Left colon (tissue), 2 donors: ENCODE data around the gene CYYR1. TPM values are rescaled to one million over a fixed set of nuclear protein-coding genes. Genes with fewer than 3 reads are reported as not detected.
"Not testable (repeated sequence)": the region's sequence is repeated elsewhere in the genome, so short reads cannot be mapped to it uniquely, and the experiment has no call there.

ENCODE experiments used
- ATAC-seq: fragments of 200-7000 bp; cut with Tn5 transposase; one replicate; pipeline ENCODE4 v1.9.1; 2020; ENCODE audit warnings: mild to moderate bottlenecking, moderate library complexity
- DNase-seq, 2 donors: peaks; one replicate each; pipeline ENCODE4 v3.0.0-alpha.2; 2020
- intact Hi-C, 2 donors: fragments of 100-400 bp; cut with DNase I in 1 of 2; cut with micrococcal nuclease in 1 of 2; formaldehyde crosslinking; loops; one replicate each; pipeline versions ENCODE4 v1.11.2 to v1.14.0; 2022; cut with DNase I, micrococcal nuclease
- total RNA-seq, 2 donors: library from RNA; stranded (reverse); fragmentation: NEBNext Ultra II Directional; extraction: Animal tissue kit (Norgen Biotek cat#: 25700); gene quantifications; one replicate each; pipeline ENCODE4 v1.2.1, GENCODE V29; 2021
- donor health status: DM: no; HTN: no; CAD: no.
- donor health status: DM: yes; HTN: yes; CAD: no.

Gene CYYR1
- total RNA-seq, 2 donors from 2014 or later: 3.0 to 4.4 TPM

DNA sequence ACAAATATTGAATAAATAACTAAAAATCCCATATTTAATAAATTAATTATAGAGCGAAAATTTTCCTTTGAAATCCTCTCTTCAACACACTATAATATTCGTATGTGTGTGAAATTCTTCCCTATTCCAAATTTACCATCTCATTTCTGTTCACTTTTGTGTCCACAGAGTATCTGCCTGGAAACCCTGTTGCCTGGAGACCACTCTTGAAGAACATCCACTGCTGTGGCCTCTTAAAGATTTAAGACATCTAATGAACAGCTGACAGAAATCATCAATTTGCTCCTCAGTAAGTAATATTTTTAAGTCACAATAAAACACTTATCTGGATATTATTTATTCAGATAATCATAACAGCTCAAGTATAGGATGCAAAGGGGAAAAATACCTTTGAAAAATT, 69.7 kb downstream of the CYYR1 start:
- ATAC-seq (no peak), DNase-seq (no peak)
- intact Hi-C loops: no loop called here

DNA sequence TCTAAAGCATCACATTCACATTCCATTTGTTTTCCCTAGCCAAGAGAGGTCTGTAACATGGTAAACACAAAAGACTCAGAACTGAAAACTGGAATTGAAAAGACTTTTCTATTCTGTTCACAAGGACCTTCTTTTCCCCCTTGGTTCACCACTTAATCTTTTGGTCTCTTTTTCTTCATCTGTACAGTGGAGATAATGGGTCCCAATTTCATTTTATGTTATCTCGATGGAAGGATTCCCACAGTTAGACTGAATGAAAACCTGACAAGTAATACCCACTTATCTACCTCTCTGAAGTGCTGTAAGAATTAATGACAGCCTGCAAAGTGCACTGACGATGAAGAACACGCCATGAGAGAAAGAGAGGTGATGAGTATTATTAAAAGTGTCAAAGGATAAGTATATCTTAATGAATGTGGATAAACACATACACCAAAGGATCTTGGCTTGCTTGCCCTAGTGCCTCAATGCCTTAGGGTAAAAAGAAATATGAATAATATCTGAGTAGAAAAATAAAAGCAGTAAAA, 71.5 kb downstream of the CYYR1 start:
- intact Hi-C loops: no loop called here
- ATAC-seq (no peak), DNase-seq (no peak)

DNA sequence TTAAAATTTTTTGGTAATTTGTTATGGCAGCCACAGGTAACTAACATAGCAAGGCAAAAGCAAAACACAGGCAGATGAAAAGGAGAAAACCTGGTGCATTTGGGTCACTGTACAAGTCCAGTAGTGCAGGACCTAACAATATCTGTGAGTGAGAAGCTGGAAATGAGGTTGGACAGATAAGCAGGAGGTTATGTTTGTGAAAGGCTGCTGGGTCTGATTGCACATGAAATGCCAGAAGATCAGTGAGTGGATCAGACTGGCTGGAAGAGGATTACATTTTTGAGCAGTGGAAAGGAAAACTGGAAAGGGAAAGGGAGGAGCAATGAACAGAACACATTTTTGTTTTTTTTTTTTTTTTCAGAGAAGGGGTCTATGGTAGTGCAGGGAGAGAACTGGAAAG, 73.6 kb downstream of the CYYR1 start:
- intact Hi-C loops: no loop called here
- no peak for DNase-seq
- no peak for ATAC-seq

DNA sequence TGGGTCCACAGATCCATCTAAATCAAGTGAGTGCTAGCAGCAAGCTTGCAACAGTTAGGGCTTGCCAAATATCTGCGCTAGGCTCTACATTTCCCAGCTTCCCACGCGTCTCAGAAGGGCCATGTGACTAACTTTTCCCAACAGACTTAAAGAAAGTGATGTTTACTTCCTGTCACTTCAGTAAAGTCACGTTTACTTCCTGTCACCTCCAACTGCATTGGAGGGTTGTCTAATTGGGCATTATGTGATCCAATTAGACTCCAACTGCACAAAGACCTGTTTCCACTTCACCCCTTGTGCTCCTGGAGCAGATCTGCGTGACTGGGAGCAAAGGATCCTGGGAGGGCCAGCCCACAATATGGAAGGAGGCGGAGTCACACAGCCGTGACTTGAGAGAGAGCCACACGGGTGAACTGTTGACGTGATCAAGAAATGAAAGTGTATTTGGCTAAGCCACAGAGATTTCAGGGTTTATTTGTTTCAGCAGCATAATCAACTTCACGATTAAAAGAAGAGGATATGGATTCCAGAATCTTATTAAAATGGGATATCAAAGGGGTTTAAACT, 77.7 kb downstream of the CYYR1 start:
- intact Hi-C loops: no loop called here
- DNase-seq: no peak
- ATAC-seq: no peak

DNA sequence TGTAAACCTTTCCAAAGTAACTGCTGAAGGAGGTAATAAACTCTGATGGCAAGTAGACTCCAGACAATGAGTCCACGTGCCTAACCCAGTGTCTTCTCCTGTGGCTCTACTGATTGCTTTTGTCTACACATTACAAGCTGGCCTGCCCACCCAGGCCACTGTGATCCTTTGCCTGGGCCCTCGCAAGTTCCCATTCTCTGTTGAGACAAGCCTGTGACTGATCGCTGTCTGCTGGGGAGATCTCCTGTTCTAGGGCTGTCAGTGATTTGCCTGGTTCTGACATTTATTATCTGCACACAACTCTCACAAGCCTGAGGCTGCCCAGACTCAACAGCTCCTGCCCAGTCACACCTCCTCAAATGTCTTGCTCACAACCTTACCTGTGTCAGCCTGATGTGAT, 81.4 kb downstream of the CYYR1 start:
- DNase-seq (no peak), ATAC-seq (no peak)
- intact Hi-C loops: no loop called here

DNA sequence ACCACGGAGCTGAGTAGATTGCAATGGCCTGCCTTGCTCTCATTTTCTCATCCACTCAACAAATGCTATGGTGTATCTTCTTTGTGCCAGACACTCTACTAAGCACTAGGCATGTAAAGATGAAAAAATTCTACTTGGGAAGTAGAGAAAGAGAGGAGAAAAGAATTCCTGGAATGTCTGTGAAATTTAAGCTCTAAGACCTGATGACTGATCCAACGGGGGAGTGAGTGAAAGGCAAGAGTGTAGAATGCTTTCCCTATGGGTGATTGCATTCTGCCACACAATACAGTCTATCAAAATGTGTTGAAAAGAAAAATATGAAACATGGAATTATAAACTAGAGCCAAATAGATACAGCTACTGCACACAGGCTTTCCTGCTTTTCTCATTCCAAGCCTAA, 82.3 kb downstream of the CYYR1 start:
- intact Hi-C loops: no loop called here
- ATAC-seq (no peak), DNase-seq (no peak)

DNA sequence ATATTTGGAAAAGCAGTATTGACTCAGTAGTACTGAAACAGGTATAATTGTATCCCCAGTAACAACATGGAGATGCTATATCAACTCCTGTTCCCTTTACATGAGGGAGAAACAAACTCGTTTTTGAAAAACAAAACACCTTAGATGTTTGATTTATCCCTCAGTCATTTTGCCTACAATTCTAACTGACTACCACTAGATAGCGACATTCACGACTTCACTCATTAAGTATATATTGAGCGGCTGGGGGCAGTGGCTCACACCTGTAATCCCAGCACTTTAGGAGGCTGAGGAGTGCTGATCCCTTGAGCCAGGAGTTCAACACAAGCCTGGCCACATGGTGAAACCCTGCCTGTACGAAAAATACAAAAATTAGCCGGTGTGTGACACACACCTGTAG, 83.3 kb downstream of the CYYR1 start:
- no peak for DNase-seq
- intact Hi-C loops: no loop called here
- no peak for ATAC-seq

DNA sequence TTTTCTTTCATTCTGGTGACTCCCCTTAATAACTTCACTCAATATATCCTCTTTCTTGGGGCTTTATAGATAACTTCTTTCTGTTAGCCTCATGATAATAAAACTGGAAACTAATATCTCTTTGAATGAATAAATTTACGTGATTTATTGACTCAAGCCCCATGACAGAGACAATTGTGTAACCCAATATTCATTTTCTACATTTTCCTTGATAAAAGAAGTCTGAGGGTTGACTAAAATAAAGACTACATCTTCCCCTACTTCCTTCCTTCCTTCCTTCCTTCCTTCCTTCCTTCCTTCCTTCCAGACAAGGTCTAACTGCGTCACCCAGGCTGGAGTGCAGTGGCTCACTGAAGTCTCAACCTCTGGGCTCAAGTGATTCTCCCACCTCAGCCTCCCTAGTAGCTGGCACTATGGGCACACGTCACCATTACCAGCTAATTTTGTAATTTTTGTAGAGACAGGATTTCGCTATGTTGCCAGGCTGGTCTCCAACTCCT, 85.1 kb downstream of the CYYR1 start:
- DNase-seq: no peak
- intact Hi-C loops: no loop called here
- no peak for ATAC-seq

DNA sequence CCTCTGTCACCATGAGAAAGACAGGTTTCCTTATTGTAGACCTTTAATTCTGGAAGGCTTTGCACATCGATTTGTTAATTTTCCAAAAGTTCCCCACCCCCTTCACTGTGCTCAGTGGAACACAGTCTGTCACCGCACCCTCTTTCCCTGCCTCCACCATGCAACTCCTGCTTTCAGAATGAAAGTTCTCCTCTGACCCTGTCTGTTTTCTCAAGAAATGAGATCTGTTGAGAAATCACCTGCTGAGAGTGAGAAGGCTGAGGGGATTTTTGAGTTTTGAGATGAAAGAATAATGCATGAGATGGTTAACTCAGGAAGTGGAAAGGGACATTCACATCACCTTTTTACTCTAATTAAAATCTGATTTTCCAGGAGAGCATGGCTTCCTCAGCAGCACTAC, 99.6 kb downstream of the CYYR1 start:
- DNase-seq: no peak
- no peak for ATAC-seq
- intact Hi-C loops: no loop called here

DNA sequence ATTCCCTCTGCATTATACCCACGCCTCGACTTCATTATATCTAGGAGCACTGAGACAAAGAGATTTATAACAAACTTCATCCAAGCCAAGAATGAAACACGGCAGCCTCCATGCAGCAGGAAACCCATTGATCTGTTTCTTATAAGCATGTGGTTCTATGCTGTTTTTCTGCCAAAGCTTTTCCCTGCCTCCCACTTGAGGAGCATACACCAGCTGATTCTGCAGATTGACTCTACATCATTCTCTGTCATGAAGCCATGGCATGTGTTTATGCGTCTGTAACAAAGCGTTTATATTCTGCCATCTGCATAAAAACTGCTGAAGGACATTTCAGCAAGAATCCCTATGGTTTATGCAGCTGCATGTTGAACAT, 102.0 kb downstream of the CYYR1 start:
- DNase-seq (no peak), ATAC-seq (no peak)
- intact Hi-C loops: no loop called here

DNA sequence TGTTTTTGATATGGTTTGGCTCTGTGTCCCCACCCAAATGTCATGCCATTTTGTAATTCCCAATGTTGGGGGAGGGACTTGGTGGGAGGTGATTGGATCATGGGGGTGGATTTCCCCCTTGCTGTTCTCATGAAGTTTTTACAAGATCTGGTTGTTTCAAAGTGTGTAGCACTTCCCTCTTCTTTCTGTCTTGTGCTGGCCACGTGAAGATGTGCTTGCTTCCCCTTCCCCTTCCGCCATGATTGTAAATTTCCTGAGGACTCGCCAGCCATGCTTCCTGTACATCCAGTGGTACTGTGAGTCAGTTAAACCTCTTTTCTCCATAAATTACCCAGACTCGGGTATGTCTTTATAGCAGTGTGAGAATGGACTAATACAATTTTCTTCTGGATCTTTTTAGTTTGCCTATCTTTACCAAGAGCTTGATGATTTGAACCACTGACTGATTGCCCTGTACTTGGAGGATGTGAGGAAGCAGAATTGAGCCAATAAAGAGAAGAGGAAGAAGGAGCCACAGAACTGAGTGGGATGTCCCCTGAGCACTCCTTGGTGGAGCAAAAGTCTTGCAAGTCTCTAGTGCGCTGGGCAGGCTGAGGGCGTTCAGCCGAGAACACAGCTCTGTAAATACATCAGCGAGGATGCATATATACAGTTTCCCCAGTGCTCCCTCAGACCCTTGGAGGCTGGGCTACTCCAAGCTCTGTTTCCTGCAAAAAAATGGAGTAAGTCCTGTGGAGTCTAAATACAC, 102.6 kb downstream of the CYYR1 start:
- no peak for DNase-seq
- ATAC-seq: no peak
- intact Hi-C loops: no loop called here

DNA sequence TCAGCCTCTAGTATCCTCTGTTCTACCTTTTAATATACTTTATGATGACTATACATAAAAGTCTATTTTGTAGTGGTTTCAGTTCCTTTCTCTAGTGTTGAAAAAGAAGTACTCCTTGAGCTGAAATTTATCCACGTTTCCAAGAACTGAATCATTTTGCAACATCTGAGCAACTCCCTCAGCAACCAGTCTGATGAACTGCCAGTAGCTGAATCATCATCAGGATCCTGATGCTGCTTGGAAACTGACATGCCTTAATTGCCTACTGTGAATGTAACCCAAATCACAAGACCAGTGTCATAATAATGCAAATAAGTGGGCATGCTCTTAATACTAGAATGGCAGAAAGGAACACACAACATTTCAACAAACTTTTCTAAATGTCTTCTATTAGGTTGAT, 103.3 kb downstream of the CYYR1 start:
- intact Hi-C loops: no loop called here
- ATAC-seq (no peak), DNase-seq (no peak)

DNA sequence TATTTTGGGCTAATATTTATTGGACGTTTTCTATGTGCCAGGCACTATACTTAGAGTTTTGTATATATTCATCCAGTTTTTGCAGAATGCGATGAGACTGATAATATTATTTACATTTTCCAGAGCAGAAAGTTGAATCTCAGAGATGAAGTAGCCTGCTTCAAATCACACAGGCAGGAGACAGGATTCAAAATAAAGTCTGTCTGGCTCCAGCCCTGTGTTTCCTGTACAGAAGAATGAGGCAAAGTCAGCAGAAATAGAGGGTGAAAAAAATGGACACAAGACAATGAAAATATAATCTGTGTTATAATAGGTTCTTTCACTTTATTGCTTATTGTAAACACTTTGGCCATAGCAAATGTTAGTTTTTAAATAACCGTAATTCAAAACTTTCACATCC, 107.2 kb downstream of the CYYR1 start:
- ATAC-seq (no peak), DNase-seq (no peak)
- intact Hi-C loops: no loop called here

DNA sequence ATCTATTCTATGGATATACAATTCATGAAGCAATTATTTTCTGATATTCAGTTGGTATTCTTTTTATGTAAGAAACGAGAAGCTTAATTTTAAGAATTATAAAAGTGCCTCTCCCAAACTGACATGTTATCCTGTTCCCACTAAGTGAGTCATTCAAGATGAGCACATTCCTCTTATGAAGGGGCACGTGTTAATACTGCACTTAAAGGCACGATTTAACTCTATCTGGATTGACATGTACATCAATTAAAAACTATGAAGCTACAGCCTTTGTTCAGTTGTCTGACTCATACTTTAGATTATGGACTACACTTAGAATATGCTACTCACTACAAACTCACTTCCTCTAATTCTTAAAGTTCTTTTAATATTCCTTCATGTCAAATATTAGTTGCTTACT, 111.6 kb downstream of the CYYR1 start:
- intact Hi-C loops: no loop called here
- no peak for ATAC-seq
- no peak for DNase-seq

DNA sequence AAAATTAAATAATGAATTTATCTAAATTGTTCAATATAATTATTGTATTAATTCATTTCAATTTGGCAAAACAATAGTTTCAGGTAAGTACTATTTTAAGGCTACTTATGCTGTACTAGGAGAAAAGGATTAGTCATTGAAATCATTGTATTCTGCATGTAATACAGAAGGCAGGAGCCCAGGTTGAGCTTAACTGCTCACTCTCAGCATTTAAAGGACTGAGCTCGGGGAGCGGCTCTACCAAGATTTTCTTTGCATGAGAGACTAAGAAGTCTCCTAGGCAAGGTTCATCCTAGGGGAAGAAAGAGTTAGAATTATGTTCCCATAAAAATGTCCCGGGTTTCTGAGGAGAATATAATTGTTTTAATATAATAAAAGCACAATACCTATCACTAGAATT, 112.5 kb downstream of the CYYR1 start:
- intact Hi-C loops: no loop called here
- ATAC-seq: no peak

DNA sequence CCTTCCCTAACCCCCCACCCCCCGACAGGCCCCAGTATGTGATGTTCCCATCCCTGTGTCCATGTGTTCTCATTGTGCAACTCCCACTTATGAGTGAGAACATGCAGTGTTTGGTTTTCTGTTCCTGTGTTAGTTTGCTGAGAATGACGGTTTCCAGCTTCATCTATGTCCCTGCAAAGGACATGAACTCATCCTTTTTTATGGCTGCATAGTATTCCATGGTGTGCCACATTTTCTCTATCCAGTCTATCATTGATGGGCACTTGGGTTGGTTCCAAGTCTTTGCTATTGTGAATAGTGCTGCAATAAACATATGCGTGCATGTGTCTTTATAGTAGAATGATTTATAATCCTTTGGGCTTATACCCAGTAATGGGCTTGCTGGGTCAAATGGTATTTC, 114.2 kb downstream of the CYYR1 start:
- ATAC-seq, intact Hi-C loops, DNase-seq: not testable (repeated sequence)

More for the DNA sequence above, 112.5 kb downstream of the CYYR1 start:
- DNase-seq: no peak

DNA sequence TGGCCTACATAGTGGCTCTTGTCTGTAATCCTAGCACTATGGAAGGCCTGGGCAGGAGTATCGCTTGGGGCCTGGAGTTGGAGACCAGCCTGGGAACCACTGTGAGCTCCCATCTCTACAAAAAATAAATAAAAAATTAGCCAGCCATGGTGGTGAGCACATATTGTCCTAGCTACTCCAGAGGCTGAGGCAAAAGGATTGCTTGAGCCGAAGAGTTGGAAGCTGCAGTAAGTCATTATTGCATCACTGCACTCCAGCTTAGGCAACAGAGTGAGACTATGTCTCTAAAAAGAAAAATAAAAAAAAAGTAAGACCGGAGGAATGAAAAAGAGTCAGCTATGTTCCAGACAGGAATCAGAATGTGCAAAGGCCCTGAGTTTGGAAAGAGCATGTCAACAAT, 115.3 kb downstream of the CYYR1 start:
- ATAC-seq: no peak
- DNase-seq: no peak
- intact Hi-C loops: no loop called here

DNA sequence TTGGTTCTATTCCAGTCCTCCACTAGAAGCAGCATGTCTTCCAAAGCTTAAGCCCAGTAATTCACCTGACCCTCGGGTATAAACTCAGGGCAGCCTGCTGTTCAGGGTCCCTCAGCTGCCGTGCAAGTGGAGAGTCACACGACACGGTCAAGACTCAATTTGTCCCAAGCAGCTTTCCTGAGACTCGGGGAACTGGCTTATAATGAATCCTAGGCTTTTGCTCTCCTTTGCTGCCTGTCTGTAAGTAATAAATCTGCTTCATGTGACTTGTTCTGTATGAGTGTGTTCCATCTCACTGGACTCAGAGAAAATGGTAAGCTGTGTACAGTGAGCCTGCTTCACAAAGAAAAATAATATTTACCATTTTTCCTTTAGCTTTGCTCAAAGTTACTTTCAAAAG, 119.8 kb downstream of the CYYR1 start:
- intact Hi-C loops: no loop called here
- DNase-seq (no peak), ATAC-seq (no peak)

DNA sequence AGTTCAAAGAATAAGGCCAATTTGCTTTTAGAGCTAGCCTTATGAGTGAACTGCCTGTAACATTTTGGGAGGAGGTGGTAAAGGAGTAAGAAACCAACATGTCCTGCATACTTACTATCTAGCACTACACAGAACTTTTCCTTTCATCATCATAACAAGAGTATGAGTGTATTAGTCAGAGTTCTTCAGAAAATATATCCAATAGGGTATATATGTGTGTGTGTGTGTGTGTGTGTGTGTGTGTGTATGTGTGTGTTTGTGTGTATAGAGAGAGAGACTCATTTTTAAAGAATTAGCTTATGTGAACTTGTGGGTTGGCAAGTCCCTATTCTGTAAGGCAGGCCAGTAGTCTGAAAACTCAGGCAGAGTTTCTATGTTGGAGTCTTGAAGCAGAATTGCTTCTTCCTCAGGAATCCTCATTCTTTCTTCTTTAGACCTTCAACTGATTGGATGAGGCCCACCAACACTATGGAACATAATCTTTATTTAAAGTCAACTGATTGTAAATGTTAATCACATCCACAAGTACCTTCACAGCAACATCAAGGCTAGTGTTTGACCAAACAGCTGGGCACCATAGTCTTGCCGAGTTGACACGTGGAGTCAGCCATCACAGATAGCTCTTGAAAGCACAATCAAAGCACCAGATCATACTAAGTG, 121.9 kb downstream of the CYYR1 start:
- no peak for DNase-seq
- intact Hi-C loops: no loop called here
- ATAC-seq: no peak

DNA sequence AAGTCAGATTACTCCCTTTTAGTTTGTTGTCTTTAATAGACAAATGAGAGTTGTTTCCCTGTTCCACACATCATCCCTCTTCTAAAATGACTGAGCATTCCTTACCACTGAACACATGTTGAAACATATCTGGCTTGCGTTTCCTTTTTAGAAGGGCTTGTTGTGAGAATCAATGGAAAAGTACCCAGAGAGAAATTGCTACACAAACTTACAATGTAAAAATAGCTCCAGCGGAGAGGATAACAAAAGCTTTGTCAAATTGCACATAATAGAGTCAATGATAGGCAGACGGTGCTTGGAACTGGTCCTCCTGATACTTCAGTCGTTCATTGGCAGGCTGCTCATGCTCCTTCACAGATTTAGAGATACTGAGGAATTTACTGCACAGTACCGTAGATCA, 123.9 kb downstream of the CYYR1 start:
- ATAC-seq (no peak), DNase-seq (no peak)
- intact Hi-C loops: no loop called here
